Ishikawa (cell line): Measurements from ENCODE around the gene OR2W1.

Source experiments
- CEBPB ChIP-seq: IDR thresholded peaks from 2 replicates; pipeline ENCODE4 v1.6.1; 2012
- CREB1 ChIP-seq: IDR thresholded peaks from 2 replicates; pipeline ENCODE4 v1.6.1; 2012; ENCODE audit warnings: low read depth
- EGR1 ChIP-seq: IDR thresholded peaks from 2 replicates; pipeline ENCODE4 v1.6.1; 2012
- EP300 ChIP-seq: IDR thresholded peaks from 2 replicates; pipeline ENCODE4 v1.6.1; 2012; ENCODE audit warnings: borderline replicate concordance
- FOXM1 ChIP-seq: IDR thresholded peaks from 2 replicates; pipeline ENCODE4 v1.6.1; 2012; ENCODE audit warnings: low read depth, borderline replicate concordance
- NFIC ChIP-seq: IDR thresholded peaks from 2 replicates; pipeline ENCODE4 v1.6.1; 2012
- RAD21 ChIP-seq: IDR thresholded peaks from 2 replicates; pipeline ENCODE4 v1.6.1; 2012; ENCODE audit warnings: low read depth
- TAF1 ChIP-seq: IDR thresholded peaks from 2 replicates; pipeline ENCODE4 v1.6.1; 2012; ENCODE audit warnings: low read depth, mild to moderate bottlenecking
- TCF12 ChIP-seq: IDR thresholded peaks from 2 replicates; pipeline ENCODE4 v1.6.1; 2012; ENCODE audit warnings: low read depth
- TEAD4 ChIP-seq: IDR thresholded peaks from 2 replicates; pipeline ENCODE4 v1.6.1; 2012
- USF1 ChIP-seq: IDR thresholded peaks from 2 replicates; pipeline ENCODE4 v1.6.1; 2012
- YY1 ChIP-seq: IDR thresholded peaks from 2 replicates; pipeline ENCODE4 v1.6.1; 2012; ENCODE audit warnings: low read depth
- ZBTB7A ChIP-seq: IDR thresholded peaks from 2 replicates; pipeline ENCODE4 v1.6.1; 2012; ENCODE audit warnings: low read depth
- TF ChIP-seq, protein P1 (sequence below): IDR thresholded peaks from 2 replicates; pipeline ENCODE4 v1.6.1; 2012
- TF ChIP-seq, protein P2 (sequence below): IDR thresholded peaks from 2 replicates; pipeline ENCODE4 v1.6.1; 2012; ENCODE audit warnings: low read depth, mild to moderate bottlenecking

OR2W1 gene

DNA sequence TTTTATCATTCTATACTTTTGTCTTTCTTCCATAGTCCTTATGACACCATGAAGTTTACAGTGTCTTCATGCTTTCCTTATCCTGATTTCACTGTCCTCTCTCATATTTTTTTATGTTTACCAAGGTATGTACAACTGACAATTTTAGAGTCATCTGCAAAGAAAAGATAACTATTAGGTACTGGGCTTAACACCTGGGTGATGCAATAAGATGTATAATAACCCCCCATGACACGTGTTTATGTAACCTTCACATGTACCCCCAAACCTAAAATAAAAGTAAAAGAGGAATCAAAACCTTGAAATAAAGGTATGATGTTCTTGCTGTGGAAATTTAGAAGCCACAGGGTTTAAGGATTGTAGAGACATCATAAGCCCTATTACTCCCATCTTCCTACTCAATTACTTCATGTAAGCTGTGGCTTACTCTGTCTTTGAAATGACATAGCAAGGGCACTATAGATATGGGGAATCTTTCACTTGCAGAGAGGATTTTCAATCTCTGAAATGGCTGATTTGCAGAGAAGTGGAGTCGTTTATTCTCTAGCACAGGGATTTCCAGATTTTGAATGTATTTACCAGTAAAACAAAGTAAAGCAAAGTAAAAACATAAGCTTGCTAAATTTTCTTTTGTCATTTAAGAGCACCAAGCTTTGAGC, 18.9 kb downstream of the OR2W1 start:
- no peak for TF ChIP-seq TAF1
- TF ChIP-seq, protein P1, sequence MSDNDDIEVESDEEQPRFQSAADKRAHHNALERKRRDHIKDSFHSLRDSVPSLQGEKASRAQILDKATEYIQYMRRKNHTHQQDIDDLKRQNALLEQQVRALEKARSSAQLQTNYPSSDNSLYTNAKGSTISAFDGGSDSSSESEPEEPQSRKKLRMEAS: no peak
- no peak for TF ChIP-seq ZBTB7A
- TF ChIP-seq TEAD4: no peak
- no peak for TF ChIP-seq NFIC
- no peak for TF ChIP-seq YY1
- TF ChIP-seq RAD21: no peak
- no peak for TF ChIP-seq USF1
- no peak for TF ChIP-seq CREB1
- no peak for TF ChIP-seq FOXM1
- TF ChIP-seq EP300: no peak
- no peak for TF ChIP-seq EGR1
- TF ChIP-seq TCF12: no peak
- TF ChIP-seq, protein P2, sequence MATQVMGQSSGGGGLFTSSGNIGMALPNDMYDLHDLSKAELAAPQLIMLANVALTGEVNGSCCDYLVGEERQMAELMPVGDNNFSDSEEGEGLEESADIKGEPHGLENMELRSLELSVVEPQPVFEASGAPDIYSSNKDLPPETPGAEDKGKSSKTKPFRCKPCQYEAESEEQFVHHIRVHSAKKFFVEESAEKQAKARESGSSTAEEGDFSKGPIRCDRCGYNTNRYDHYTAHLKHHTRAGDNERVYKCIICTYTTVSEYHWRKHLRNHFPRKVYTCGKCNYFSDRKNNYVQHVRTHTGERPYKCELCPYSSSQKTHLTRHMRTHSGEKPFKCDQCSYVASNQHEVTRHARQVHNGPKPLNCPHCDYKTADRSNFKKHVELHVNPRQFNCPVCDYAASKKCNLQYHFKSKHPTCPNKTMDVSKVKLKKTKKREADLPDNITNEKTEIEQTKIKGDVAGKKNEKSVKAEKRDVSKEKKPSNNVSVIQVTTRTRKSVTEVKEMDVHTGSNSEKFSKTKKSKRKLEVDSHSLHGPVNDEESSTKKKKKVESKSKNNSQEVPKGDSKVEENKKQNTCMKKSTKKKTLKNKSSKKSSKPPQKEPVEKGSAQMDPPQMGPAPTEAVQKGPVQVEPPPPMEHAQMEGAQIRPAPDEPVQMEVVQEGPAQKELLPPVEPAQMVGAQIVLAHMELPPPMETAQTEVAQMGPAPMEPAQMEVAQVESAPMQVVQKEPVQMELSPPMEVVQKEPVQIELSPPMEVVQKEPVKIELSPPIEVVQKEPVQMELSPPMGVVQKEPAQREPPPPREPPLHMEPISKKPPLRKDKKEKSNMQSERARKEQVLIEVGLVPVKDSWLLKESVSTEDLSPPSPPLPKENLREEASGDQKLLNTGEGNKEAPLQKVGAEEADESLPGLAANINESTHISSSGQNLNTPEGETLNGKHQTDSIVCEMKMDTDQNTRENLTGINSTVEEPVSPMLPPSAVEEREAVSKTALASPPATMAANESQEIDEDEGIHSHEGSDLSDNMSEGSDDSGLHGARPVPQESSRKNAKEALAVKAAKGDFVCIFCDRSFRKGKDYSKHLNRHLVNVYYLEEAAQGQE: no peak
- no peak for TF ChIP-seq CEBPB

DNA sequence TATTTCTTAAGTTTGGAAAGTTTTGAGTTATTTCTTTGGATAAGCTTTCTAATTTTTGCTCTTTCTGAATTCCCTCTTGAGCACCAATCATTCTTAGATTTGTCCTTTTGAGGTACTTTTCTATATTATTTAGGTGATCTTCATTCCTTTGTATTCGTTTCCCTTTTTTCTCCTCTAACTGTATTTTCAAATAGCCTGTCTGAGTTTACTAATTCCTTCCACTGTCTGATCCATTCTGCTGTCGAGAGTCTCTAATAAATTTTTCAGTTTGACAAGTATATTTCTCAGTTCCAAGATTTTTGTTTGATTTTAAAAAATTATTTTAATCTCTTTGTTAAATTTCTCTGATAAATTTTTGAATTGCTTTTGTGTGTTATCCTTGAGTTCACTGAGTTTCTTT, 23.5 kb downstream of the OR2W1 start:
- TF ChIP-seq RAD21: no peak
- no peak for TF ChIP-seq EGR1
- TF ChIP-seq TCF12: no peak
- TF ChIP-seq, protein P2: no peak
- TF ChIP-seq NFIC: no peak
- TF ChIP-seq TAF1: no peak
- no peak for TF ChIP-seq YY1
- no peak for TF ChIP-seq USF1
- TF ChIP-seq ZBTB7A: no peak
- no peak for TF ChIP-seq FOXM1
- TF ChIP-seq TEAD4: no peak
- no peak for TF ChIP-seq CEBPB
- TF ChIP-seq, protein P1: no peak
- no peak for TF ChIP-seq CREB1

GRCh38 chr6:29019629-29020028, 25.3 kb downstream of the OR2W1 start:
- no peak for TF ChIP-seq NFIC

- TF ChIP-seq USF1: no peak
- no peak for TF ChIP-seq NFIC
- no peak for TF ChIP-seq CREB1
- TF ChIP-seq EGR1: no peak
- TF ChIP-seq, protein P1: no peak
- no peak for TF ChIP-seq TAF1
- TF ChIP-seq, protein P2: no peak
- TF ChIP-seq ZBTB7A: no peak
- TF ChIP-seq FOXM1: no peak
- no peak for TF ChIP-seq CEBPB
Measured at GRCh38 chr6:29017428-29017802, 27.6 kb downstream of the OR2W1 start.
